Measurements from ENCODE around the gene POMZP3.
"Not testable (repeated sequence)": the region's sequence is repeated elsewhere in the genome, so short reads cannot be mapped to it uniquely, and the experiment has no call there.

DNA sequence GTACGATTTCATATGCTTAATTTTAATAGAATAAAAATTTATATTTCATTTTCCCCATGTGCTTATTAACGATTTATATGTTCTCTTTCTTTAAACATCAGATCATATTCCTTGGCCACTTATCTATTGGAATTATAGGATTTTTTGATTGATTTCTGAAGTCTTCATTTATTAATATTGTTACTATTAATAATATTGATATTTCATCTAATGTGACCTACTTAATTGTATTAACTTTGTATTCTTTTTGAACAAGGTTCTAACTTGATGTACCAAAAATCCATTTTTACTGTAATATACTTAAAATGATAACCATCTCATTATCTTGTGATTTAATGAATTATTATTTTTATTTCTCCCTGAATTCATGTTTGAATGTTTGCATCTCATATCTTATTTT lies 48.7 kb upstream of the POMZP3 start:
- TF ChIP-seq, protein P1, sequence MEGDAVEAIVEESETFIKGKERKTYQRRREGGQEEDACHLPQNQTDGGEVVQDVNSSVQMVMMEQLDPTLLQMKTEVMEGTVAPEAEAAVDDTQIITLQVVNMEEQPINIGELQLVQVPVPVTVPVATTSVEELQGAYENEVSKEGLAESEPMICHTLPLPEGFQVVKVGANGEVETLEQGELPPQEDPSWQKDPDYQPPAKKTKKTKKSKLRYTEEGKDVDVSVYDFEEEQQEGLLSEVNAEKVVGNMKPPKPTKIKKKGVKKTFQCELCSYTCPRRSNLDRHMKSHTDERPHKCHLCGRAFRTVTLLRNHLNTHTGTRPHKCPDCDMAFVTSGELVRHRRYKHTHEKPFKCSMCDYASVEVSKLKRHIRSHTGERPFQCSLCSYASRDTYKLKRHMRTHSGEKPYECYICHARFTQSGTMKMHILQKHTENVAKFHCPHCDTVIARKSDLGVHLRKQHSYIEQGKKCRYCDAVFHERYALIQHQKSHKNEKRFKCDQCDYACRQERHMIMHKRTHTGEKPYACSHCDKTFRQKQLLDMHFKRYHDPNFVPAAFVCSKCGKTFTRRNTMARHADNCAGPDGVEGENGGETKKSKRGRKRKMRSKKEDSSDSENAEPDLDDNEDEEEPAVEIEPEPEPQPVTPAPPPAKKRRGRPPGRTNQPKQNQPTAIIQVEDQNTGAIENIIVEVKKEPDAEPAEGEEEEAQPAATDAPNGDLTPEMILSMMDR (IDR thresholded peaks at IDR 0.05), result not testable (repeated sequence)
- TF ChIP-seq POLR2A (IDR thresholded peaks at IDR 0.05), result not testable (repeated sequence)
